Fibroblast of lung (primary cell): ENCODE measurements around the gene RPL9.
"Not testable (repeated sequence)": the region's sequence is repeated elsewhere in the genome, so short reads cannot be mapped to it uniquely, and the experiment has no call there.

ENCODE experiments used
- CTCF ChIP-seq, 2 donors: IDR thresholded peaks in 1 of 2; conservative IDR thresholded peaks in 1 of 2; 1 replicate in 1 of 2; 2 replicates in 1 of 2; pipeline ENCODE4 v1.5.1; 2011 to 2012; ENCODE audit warnings: low read length in 2 of 2, control low read depth in 1 of 2, inconsistent platforms in 1 of 2, low read depth in 1 of 2, mild to moderate bottlenecking in 1 of 2
- EZH2 ChIP-seq: IDR thresholded peaks from 2 replicates; pipeline ENCODE4 v1.5.1; 2012; ENCODE audit warnings: low read length, control low read depth, mild to moderate bottlenecking; ENCODE audit errors: missing control alignments

DNA sequence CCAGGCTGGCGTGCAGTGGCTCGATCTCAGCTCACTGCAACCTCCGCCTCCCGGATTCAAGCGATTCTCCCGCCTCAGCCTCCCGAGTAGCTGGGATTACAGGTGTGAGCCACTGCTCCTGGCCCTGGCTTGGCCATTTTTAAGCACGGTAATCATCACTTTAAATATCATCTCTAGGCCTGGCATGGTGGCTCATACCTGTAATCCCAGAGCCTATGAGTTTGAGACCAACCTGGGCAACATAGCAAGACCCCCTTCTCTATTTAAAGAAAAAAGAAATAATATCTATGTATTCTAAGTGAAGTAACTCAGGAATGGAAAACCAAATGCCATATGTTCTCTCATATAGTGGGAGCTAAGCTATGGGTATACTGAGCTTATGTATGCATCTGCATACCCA lies 47.2 kb downstream of the RPL9 start:
- TF ChIP-seq CTCF (conservative IDR thresholded peaks at IDR 0.05 in 1 of 2, IDR thresholded peaks at IDR 0.05 in 1 of 2; ENCODE audit: low read depth in 1 of 2, low read length in 2 of 2); EZH2: not testable (repeated sequence)
